HG03060 (cell line): ENCODE measurements around the gene CCDC116.
A peak's percentile ranks its signal among the peaks of the same experiment; 100 is the strongest.

Source experiments
- ATAC-seq: cut with Tn5 transposase; IDR thresholded peaks from one replicate; pipeline ENCODE4 v1.9.1; 2021; ENCODE audit warnings: low read depth, moderate number of reproducible peaks; ENCODE audit not compliant: unreplicated experiment

Gene CCDC116

DNA sequence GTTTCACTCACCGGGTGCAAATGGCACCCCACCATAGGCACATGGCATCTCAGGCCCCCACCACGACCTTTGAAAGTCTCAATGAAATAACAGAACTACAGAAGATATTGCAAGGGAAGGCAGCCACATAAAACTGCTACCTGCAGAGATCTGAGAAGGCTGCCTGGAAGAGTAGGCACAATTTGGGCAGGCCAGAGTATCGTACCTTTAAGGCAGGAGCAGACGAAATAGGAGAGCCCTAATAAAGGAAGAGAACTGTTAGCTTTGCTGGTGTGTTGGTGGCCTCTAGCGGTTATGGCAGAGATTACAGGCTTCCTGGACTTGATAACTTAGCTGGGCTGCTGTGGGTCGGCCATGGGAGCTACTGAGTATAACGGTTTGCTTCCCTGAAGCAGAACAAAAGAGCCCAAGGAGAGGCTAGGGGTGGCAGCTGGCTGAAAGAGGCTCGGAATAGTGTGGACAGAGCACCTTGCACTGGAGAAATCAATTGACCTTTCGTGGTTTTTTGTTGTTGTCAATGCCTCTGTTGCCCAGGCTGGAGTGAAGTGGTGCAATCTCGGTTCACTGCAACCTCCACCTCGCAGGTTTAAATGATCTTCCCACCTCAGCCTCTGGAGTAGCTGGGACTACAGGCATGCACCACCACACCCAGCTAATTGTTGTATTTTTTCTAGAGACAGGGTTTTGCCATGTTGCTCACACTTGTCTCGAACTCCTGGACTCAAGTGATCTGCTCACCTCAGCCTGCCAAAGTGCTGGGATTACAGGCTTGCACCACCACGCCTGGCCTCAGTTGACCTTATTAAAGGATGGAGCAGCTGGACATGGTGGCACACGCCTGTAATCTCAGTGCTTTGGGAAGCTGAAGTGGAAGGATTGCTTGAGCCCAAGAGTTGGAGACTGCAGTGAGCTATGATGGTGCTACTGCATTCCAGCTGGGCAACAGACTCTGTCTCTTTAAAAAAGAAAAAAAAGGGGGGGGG is 14.3 kb downstream of the CCDC116 start:
- ATAC-seq = no peak

DNA sequence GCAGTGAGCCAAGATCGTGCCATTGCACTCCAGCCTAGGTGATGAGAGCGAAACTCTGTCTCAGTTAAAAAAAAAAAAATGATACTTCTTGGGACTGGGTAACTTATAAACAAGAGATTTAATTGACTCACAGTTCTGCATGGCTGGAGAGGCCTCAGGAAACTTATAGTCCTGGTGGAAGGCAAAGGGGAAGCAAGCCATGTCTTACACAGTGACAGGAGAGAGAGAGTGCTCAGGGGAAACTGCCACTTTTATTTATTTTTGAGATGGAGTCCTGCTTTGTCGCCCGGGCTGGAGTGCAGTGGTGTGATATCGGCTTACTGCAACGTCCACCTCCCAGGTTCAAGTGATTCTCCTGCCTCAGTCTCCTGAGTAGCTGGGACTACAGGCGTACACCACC is 17.7 kb downstream of the CCDC116 start:
- no peak for ATAC-seq

DNA sequence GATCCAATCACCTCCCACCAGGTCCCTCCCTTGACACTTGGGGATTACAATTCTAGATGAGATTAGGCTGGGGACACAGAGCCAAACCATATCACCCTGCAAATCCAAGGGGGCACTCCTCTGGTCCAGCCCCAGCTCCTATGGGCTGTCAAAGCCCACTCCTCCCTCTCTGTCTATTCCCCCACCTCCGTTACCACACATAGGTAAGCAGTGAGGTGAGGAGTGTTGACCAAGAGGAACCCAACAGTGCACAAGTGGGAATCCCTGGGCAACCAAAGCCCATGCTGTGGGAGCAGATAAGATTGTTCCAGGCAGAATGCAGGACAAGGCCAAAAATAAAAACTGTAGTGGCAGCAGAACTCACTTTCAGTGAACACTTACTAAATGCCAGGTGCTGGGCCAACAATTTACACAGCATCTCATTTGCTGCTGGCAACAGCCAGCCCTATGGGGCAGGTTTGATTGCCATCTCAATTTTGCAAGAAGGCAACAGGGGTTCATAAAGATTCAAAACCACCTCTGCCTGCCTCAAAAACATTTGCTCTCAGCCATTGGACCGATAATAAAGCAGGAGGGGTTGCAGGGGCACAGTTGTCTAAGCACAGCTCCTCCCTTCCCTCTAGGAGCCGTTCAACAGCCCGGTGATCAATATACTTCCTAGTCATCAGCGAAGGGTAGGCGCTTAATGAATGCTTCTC is 18.4 kb downstream of the CCDC116 start:
- no peak for ATAC-seq

- no peak for ATAC-seq
Observed at GRCh38 chr22:21651521-21652009, 19.0 kb downstream of the CCDC116 start.

DNA sequence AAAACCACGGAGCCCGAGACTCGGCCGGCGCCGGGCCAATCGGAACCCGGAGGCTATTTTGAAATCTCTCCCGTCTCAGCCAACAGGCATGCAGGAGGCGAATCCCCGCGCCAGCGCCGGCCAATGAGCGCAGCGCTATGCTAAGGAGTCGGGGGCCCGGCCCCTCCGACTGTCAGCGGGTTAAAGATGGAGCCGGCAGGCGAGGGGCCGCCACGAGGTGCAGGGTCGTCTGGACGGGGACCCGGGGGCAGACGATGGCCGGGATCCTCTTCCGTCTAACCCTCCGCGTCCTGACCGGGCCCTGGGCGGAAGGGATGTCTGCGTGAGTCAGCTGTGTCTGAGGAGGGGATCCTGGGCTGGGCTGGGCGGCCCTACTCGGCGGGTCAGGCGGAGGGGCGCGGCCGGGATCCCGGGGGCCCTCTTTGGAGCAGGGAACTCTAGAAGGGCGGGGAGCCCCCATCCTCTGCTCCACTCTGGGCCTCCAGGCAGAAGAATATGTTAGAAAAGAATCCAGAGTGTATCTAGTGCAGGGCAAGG is 19.5 kb downstream of the CCDC116 start:
- peak; percentile 48 for ATAC-seq

- ATAC-seq = no peak
Observed at GRCh38 chr22:21652547-21653545, 20.3 kb downstream of the CCDC116 start.

DNA sequence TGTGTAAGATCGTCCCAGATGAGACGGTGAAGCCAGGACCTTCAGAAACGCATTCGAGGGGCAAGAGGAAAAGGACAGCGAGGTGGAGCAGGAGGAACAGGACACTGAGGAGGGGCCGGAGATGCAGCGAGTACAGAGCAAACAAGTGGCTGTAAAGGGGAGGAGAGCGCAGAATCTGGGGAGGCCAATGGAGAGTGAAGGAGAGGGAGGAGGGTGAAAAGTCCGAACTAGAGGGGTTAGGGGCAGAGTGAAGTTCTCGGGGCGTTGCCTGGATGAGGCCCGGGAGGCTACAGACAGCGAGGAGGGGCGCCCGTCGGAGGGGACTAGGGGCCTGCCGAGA is 24.4 kb downstream of the CCDC116 start:
- no peak for ATAC-seq

GRCh38 chr22:21657360-21658032 is 24.9 kb downstream of the CCDC116 start:
- ATAC-seq = no peak

GRCh38 chr22:21659864-21660525 is 27.4 kb downstream of the CCDC116 start:
- ATAC-seq = no peak

- no peak for ATAC-seq
Observed at GRCh38 chr22:21660904-21661303, 28.3 kb downstream of the CCDC116 start.

DNA sequence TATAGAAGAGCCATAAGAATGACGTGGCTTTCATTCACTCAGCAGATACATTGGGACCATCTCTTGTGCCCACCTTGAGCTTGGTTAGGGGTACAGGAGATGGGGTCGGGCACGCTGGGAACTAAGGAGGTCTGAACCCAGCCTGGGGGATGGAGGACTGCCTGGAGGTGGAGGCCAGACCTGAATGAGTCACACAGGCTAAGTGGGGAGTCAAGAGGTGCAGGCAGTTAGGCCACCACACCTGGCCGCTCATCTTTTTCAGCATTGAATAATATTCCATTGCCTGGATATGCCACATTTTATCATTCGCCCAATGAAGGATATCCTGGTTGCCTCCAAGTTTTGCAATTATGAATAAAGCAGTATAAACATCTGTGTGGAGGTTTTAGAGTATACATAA is 29.4 kb downstream of the CCDC116 start:
- ATAC-seq = no peak

- ATAC-seq = no peak
Observed at GRCh38 chr22:21663738-21664137, 31.2 kb downstream of the CCDC116 start.

DNA sequence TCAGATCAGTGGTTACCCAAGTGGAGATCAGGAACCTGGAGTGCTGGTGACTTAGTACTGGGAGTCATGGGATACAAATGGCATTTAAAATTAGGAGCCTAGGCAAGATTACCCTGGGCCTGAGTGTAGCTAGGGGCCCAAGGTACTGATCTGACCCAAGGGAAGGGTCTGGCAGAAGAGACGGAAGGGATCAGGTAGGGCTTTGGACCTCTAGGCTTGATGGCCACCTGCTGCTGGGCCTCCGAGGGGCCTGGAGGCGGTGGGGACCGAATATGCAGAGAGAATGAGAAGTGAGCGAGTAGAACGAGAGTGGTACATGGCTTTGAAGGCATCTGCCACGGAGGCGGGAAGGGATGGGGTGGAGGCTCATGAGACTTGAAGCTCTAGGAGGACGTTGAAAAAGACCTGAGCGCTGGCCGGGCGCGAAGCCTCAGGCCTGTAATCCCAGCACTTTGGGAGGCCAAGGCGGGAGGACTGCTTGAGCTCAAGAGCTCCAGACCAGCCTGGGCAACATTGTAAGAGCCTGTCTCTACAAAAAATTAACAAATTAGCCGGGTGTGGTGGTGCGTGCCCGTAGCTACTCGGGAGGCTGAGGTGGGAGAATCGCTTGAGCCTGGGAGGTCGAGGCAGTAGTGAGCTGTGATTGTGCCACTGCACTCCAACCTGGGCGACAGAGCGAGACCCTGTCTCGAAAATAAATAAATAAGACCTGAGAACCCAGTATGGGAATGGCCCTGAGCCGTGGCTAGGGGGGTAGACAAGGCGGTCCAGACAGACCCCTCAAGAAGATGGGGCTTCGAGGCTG is 32.7 kb downstream of the CCDC116 start:
- ATAC-seq = no peak

DNA sequence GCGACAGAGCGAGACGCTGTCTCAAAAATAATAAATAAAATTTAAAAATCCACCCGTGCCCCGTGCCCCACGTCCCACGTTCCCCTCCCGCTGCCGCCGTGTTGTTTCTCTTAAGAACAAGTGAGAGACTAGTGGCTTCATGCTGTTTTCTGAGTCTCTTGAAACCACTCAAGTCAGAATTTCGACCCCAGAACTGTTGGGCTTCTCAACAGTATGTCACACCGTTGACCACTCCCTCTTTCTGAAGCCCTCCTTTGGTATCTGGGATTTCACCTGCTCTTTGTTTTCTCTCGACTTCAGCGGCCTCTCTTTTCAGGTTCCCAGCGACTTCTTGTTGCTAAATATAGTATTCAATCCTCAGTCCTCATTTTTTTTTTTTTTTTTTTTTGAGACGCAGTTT is 34.2 kb downstream of the CCDC116 start:
- ATAC-seq = no peak

- no peak for ATAC-seq
Observed at GRCh38 chr22:21669026-21669425, 36.5 kb downstream of the CCDC116 start.

DNA sequence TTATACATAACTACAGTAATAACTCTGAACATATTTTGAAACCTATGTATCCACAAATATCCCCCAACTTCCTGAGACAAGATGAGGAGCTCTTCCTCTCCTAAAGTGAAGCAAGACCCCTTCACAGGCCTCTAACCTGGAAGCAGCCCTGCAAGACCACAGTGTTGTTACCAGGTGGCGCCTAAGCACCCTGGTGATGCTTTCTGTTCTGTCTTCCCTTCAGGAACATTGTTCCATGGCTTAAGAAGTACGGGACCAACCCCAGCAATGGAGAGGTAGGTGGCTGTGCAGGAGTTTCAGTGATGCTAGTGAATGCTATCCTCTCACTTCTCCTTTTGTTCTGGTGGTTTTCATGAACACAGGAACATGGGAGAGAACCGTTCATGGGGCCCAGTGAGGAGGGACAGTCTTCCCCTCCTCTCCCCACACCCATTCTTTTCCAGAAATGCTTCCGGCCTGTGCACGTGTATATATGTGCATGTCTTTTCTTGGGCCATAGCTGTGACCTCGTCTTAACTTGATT is 39.6 kb downstream of the CCDC116 start:
- ATAC-seq = no peak

GRCh38 chr22:21673534-21674321 is 41.2 kb downstream of the CCDC116 start:
- no peak for ATAC-seq
